Esophagus mucosa (tissue), 1 donor: Measurements from ENCODE around the gene MAD2L1BP. TPM values are rescaled to one million over a fixed set of nuclear protein-coding genes. Genes with fewer than 3 reads are reported as not detected.
A peak's percentile ranks its signal among the peaks of the same experiment; 100 is the strongest.

Experiments
- ATAC-seq: fragments of 200-7000 bp; cut with Tn5 transposase; one replicate; pipeline ENCODE4 v1.9.1; 2020
- total RNA-seq: library from RNA; stranded (reverse); gene quantifications from one replicate; pipeline ENCODE4 v1.2.4, GENCODE V29; 2023
- donor health status: DM: yes; HTN: yes; CAD: no.

MAD2L1BP gene
- total RNA-seq, 1 donor from 2014 or later: 20.1 TPM

- ATAC-seq: peak; percentile 60
Measured at GRCh38 chr6:43667245-43668150, 31.9 kb downstream of the MAD2L1BP start.

- ATAC-seq: peak; percentile 78
Measured at GRCh38 chr6:43668151-43669028, 32.8 kb downstream of the MAD2L1BP start.

DNA sequence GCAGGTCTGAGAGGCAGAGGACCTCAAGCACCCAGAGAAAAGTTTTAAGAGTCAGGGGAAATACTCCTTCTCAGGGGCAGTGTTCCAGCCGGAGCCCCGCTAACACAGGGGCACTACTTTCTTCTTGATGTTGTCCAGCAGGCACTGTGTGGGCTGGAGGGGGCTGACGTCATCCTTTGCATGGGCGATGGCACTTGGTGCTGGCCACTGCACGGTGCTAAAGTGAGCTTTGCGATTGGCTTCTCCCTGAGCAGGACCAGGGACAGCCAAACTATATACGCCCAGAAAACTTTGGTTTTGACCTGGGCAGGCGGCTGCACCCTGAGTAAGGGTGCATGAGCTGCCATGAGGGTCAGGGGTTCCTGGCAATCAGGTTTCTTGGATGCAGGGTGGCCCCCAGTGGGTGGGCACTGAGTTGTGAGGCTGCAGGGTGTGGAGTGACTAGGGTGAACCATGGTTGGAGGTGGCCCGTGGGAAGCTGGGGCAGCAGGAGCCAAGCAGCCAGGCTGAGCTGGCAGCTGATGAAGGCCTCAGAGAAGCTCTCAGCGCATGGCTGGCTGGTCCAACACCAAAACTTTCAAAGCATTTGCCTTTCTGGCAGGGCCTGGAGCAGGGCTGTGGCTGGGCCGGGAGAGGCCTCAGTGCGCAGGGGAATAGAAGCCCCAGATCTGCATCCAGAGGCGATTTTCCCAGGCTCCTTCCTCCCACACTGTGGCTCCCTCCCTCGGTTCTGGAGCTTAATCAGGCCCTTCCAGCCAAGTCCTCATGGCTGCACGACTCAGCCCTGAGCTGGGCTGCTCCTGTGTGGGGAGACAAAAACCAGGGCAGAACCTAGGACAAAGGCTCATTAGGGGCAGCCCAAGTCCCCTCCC lies 33.6 kb downstream of the MAD2L1BP start:
- no peak for ATAC-seq

GRCh38 chr6:43669922-43670622 lies 34.4 kb downstream of the MAD2L1BP start:
- peak; percentile 72 for ATAC-seq

DNA sequence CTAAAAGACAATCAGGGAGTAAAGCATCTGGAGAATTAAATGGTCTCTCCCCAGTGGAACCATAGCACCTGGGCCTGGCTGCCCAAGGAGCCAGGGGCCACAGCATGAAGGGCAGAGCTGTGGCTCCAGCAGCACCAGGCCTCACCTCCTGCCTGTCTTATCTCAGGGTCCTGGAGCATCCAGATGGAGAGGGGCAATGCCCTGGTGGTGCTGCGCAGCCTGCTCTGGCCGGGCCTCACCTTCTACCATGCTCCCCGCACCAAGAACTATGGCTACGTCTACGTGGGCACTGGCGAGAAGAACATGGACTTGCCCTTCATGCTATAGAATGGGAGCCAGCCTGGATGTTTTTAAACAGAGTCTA lies 35.0 kb downstream of the MAD2L1BP start:
- ATAC-seq: no peak

DNA sequence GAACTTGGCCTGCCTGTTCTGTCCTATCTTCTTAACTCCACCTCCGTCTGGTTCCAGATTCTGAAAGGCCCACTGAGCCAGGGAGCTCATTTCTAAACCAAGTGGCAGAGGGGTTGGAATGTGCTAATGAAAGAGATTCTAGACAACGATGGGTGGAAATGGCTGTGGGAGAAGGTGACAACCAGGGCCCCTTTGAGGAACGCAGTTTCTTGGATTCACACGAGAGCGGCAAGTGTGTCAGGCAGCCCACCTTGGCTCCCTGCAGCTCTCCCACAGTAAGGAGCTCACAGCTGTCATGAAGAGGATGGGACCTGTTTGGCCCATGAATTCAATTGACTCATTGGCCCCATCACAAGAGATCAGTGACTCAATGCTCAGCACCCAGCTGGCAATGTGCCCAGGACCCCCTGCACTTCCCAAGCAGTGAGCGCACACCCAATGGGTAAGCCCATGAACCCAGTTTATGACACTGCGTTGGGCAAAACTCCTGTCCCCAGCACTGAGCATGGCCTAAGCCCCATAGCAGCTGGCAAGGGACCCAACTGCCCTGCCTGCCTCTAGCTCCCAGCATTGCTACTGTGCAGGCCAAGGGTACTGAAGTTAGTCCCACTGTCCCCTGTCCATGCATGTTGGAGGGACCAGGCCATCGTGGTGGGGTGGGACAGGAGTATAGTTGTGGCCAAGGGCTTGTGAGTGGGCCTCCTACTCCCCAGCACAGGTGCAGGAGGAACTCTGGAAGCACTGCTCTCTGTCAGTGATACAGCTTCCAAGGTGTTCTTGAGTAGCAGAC lies 35.6 kb downstream of the MAD2L1BP start:
- ATAC-seq: no peak

- ATAC-seq: no peak
Measured at GRCh38 chr6:43671801-43672690, 36.4 kb downstream of the MAD2L1BP start.

DNA sequence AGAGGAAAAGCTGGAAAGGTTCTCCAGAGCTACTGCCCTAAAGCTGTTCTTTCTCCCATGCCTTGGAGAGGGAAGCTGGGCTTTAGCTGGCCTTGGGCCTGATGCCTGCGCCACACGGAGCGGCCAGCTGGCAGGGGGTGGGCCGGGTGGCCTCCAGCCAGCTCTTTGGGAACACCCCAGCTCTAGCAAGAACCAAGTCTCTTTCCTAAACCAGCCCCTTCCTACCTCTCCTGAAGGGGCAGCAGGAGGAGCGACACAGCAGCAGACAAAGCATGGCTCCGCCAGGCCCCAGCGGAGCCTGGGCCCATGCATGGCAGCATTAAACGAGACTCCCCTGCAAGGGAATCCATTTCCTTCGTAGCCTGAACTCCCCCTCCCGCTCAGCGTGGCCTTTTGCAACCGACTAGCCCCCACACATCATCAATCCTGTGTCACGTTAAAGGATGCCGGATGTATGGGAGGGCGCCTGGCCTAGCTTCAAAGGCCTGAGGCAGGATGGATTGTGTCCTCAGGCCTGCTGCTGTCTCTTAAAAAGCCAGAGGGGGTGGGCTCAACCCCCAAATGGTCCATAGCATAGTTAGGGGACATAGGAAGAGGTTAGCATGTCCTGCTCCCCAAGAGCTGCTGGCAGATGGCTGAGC lies 37.9 kb downstream of the MAD2L1BP start:
- no peak for ATAC-seq

DNA sequence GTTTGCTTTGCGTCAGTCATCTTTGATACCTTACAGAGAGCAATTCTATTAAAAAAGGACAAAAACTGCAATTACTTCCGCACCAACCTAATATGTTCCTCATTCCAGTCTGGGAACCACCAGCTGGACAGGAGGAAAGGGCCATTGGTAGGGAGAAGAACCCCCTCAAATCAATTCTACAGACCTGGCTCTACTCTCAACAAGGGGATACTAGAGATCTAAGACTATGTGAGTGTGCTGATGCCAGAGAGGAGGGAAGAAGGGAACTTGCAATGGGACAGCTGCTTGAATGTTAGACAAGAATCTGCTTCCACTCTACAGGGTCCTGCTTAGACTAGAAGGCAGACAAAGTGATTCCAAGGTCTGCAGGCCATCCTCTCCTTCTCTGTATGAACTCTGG lies 38.7 kb downstream of the MAD2L1BP start:
- no peak for ATAC-seq

DNA sequence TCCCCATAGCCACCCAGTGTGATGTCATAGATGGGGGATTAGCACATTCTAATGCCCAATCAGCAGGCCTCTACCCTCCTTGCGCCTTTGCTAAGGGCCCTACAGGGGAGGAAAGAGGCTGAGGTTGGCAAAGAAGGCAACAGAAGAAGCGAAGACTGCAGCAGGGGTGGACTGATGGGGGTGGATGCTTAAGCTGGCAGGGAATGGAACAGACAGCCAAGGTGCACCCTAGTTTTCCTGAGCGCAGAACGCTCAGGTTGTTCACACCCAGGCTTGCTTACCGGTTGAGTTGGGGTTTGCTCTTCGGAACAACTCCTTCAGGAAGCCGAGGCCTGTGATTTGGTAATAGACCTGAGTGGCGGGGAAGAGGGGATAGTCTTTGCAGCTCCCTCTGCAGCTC lies 39.3 kb downstream of the MAD2L1BP start:
- no peak for ATAC-seq

DNA sequence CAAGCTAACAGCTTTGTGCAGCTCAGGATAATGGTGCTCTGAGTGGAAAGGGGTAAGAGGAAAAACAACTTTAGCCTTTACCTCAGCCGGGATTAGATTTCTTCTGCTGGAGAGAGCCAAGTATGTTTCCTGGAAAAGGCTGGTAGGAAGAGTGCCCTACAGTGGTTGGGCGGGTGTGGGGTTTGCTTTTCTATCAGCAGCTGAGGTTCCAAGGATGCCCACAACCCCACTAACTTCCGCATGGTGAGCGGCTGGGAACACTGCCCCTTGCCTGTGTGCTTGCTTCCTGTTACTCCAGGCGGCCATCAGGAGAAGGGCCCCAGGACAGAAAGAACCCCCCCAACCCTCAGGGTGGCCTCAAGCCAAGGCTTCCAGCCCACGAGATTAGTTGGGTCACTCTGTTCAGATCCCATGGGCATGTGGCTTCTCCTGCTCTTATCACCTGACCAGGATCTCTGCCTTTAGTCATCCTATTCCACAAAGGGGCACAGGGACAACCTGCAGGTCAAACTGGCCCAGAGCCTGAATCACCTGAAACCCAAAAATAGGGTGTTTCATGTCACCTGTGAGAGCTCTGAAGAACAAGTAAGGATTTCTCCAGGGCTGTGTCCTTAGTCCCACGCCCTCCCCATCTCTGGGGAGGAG lies 41.4 kb downstream of the MAD2L1BP start:
- ATAC-seq: no peak

DNA sequence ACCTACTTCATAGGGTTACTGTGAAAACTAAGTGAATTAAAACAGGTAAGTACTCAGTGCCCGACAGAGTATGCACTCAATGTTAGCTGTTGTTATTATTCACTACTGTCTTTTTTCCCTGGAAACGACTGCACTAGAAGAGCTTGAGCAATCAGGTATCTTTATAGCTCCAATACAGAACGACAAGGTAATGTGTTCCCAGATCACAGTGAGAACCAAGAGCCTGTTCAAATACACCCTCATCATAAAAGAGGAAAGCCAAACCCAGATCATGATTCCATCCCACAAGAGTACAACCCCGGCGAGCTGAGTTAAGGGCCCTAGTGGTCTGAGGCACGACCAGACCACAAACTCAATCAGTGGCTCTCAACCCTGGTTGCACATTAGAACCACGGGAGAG lies 42.1 kb downstream of the MAD2L1BP start:
- ATAC-seq: no peak

- no peak for ATAC-seq
Measured at GRCh38 chr6:43678341-43678740, 42.7 kb downstream of the MAD2L1BP start.

DNA sequence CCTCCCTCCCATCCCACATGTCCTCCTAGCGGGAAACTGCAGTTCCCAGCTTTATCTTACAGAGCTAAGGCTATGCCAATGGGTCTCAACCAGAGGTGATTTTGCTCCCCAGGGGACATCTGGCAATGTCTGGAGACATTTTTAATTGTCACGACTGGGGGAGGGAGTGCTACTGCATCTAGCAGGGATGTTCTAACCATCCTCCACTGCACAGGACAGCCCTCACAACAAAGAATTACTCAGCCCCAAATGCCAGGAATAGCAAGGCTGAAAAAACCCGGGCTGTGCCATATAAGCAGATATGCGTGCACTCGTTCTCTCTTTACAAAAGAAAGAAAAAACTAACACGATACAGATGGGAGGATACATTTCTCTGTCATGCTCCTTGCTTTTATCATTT lies 43.4 kb downstream of the MAD2L1BP start:
- no peak for ATAC-seq

DNA sequence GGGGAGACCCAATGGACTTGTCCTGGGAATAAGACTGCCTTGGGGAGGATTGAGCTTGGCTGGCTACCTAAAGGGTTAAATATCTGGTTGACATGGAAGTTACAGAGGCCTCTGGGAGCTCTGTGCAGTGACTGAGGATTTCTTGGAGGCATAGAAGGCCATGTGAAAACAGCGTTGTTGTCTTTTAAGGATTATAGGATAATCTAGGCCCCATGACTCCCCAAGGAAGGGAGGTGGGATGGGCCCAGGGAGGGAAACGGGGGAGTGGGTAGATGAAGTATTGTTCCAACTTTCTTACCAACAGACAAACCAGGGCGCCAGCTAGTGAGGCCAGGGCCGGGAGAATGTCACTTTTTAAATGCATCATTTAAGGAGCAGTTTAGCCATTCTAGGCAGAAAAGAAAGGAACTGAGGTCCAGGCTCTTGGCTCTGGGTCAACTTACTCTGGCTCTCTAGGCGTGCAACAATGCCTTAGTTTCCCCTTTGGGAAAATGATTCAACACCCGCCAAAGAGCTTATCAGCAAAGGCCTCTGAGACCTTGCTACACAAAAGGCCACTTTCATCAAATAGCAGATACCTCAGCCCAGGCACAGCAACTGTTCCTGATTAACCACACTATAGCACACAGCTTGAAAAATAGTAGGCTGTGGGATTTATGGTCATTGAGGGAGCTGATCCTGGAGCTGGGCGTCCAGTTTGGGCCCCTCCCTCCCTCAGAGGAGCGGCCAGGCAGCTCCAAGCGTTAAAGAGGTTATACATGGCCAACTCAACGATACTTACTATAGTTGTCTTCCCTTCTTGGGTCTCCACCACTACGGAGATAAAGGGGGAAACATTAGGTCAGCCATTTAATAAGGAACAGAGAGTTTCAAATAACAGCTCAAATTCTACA lies 44.9 kb downstream of the MAD2L1BP start:
- no peak for ATAC-seq

DNA sequence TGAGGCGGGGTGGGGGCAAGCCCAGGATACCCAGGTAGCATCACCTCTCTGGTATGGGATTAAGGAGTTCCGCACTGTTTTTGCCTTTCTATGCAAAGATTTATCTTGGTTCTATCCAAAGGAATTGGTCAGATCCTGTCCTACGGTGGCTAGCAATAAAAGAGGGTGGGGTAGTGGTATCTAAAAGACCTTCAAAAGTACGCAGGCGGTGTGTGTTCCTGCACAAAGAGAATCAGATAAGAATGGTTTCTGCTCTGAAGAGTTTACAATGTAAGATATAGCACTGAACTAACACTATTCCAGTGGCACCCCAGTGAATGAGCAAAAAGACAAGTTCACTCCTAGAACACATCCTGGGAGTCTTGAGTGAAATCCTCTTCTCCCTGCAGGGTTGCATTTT lies 45.7 kb downstream of the MAD2L1BP start:
- no peak for ATAC-seq

DNA sequence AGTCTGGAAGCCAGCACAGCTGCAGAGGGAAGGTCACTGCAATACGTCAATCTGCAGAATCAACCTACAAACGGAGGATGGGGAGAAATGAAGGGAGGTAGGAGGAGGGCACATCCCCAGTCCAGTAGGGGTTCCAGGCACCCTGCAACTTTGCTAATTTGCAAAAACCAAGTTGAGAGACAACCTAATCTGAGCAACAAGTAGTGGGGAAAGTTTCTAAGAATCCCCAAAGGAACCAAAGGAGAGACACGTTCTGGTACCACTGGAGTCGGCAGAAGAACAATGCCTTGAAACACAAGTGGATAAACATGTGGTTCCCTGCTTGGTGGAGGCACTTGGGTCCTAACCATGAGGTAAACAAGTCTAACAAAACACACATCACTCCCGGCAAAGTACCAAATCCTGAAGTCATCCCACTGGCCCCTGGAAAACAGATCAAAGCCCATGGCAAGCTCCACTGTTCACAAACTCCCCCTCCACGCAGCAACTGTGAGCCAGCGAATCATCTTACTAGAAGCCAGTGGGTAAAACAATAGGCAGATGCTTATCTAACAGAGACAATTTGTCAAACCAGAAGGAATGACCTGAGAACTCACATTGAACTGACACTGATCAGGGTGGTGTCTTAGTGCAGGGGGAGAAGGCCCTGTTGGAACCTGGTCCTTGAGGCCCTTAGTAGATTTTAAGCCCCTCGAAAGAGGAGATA lies 47.2 kb downstream of the MAD2L1BP start:
- no peak for ATAC-seq
